CD4-positive, CD25-positive, alpha-beta regulatory T cell (primary cell): ENCODE measurements around the gene MYOM1. TPM values are rescaled to one million over a fixed set of nuclear protein-coding genes. Genes with fewer than 3 reads are reported as not detected.

Source experiments
- ATAC-seq, 2 donors: fragments of 150-1000 bp; cut with Tn5 transposase; one replicate each; pipeline ENCODE4 v1.10.0; 2021; ENCODE audit warnings: low read depth in 2 of 2, moderate number of reproducible peaks in 2 of 2, moderate library complexity in 1 of 2
- DNase-seq, 3 donors: peaks; one replicate each; pipeline versions ENCODE4 v3.0.0 to v3.0.0-alpha.2; 2012 to 2022; ENCODE audit warnings: mixed read lengths in 1 of 3
- H3K27ac ChIP-seq: one replicate; pipeline ENCODE4 v1.7.0; 2013; ENCODE audit warnings: mild to moderate bottlenecking, low read length; ENCODE audit not compliant: insufficient read depth, poor library complexity, severe bottlenecking
- H3K27me3 ChIP-seq: one replicate; pipeline ENCODE4 v1.7.0; 2013; ENCODE audit warnings: low read length; ENCODE audit not compliant: control insufficient read depth, insufficient read depth
- H3K36me3 ChIP-seq: one replicate; pipeline ENCODE4 v1.7.0; 2013; ENCODE audit warnings: mild to moderate bottlenecking, low read length, moderate library complexity; ENCODE audit not compliant: control insufficient read depth, insufficient read depth
- H3K4me1 ChIP-seq: 2 replicates; pipeline ENCODE4 v1.7.0; 2013; ENCODE audit warnings: mild to moderate bottlenecking, low read length; ENCODE audit not compliant: insufficient read depth, control insufficient read depth, poor library complexity, severe bottlenecking
- H3K4me3 ChIP-seq: one replicate; pipeline ENCODE4 v1.7.0; 2013; ENCODE audit warnings: low read depth, mild to moderate bottlenecking, low read length, moderate library complexity
- H3K9me3 ChIP-seq, 2 experiments: 1 replicate in 1 of 2; 2 replicates in 1 of 2; pipeline ENCODE4 v1.7.0; 2013; ENCODE audit warnings: low read length in 2 of 2, mild to moderate bottlenecking in 1 of 2, moderate library complexity in 1 of 2; ENCODE audit not compliant: control insufficient read depth in 2 of 2
- H3K27ac Mint-ChIP-seq, 3 donors: one replicate each; pipeline ENCODE4 v1.8.0; 2020 to 2022; ENCODE audit warnings: mild to moderate bottlenecking in 3 of 3, mixed read lengths in 3 of 3, moderate library complexity in 2 of 3
- H3K27me3 Mint-ChIP-seq: one replicate; pipeline ENCODE4 v1.8.0; 2022; ENCODE audit warnings: mild to moderate bottlenecking, mixed read lengths
- H3K36me3 Mint-ChIP-seq: one replicate; pipeline ENCODE4 v1.8.0; 2020; ENCODE audit warnings: mixed read lengths
- H3K4me1 Mint-ChIP-seq, 4 donors: one replicate each; pipeline ENCODE4 v1.8.0; 2020 to 2022; ENCODE audit warnings: mixed read lengths in 4 of 4, mild to moderate bottlenecking in 1 of 4
- H3K4me3 Mint-ChIP-seq, 4 donors: one replicate each; pipeline ENCODE4 v1.8.0; 2020 to 2022; ENCODE audit warnings: mild to moderate bottlenecking in 4 of 4, mixed read lengths in 4 of 4, moderate library complexity in 3 of 4
- H3K9me3 Mint-ChIP-seq, 7 donors: one replicate each; pipeline ENCODE4 v1.8.0; 2020 to 2022; ENCODE audit warnings: mixed read lengths in 7 of 7, mild to moderate bottlenecking in 3 of 7, moderate library complexity in 2 of 7
- polyA plus RNA-seq, 4 donors: library from polyadenylated mRNA; unstranded; fragments of 300-500 nt; fragmentation: Illumina TruSeq; gene quantifications; one replicate each; pipeline ENCODE4 v1.2.3, GENCODE V29; 2021
- total RNA-seq: library from RNA; stranded (reverse); gene quantifications from one replicate; pipeline ENCODE4 v1.2.3, GENCODE V29; 2022

Gene MYOM1
- total and polyA plus RNA-seq, 5 donors from 2014 or later = 0.03 to 1.4 (median 0.49) TPM

DNA sequence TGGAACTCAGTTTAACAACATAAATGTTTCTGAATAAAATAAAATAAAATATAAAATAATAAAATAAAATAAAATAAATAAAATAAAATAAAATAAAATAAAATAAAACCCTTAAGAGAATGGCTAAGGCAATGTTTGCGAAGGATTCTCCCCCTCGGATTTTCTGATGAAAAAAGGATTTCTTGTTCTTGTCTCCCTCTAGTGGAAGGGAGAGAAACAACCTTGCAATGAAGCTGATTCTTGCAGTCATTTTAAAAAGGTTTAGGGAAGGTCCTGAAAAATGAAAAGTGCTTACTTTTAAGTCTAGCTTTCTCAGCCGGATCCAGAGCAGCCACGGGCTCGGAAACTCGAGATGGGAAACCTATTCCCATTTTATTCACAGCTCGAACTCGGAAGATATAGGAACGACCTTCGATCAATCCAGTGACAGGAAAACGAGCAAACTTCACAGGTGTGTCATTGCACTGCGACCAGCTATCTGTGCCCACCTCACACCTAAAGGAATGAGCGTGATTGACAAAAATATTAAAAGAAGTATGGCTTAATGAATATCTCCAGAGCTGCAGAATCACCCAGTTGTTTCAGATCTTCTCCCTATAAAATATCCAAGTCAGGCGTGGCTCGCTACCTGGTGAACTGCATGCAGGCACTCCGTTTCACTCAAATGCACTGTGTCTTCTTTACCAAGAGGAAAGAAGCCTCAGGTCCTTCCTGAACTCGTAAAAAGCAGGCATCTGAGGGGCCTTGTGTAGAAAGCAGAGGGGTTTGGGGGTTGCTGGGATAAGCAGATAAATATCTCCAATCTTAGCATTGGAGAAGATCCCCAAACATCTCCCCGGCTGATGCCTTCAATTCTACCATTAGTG, 68.1 kb downstream of the MYOM1 start:
- no peaks in the 10 kb centered on the region for H3K36me3 ChIP-seq
- ATAC-seq (no peak), DNase-seq (peak in 2 of 3 donors; percentile 33 to 37)
- H3K27ac Mint-ChIP-seq = no peak overlapping the region
- H3K4me3 ChIP-seq = no peak overlapping the region
- no peak overlapping the region for H3K27ac ChIP-seq
- H3K4me1 ChIP-seq = no peaks in the 10 kb centered on the region
- no peaks in the 10 kb centered on the region for H3K9me3 ChIP-seq
- H3K27me3 ChIP-seq = no peaks in the 10 kb centered on the region
- no peak overlapping the region for H3K4me3 Mint-ChIP-seq
- H3K27me3 Mint-ChIP-seq = peaks cover 25% of the 10 kb centered on the region
- no peaks in the 10 kb centered on the region for H3K9me3 Mint-ChIP-seq
- no peaks in the 10 kb centered on the region for H3K4me1 Mint-ChIP-seq
- H3K36me3 Mint-ChIP-seq = no peaks in the 10 kb centered on the region

DNA sequence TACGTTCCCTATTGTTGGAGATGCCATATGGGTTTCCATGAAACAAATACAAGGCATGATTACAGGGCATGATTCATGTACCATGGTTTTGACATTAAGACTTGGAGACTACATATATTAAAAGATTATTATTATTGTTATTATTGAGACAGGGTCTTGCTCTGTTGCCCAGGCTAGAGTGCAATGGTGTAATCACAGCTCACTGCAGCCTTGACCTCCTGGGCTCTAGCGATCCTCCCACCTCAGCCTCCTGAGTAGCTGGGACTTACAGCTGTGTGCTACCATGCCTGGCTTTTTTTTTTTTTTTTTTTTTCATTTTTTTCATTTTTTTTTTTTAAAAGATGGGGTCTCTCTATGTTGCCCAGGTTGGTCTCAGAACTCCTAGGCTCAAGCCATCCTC, 69.1 kb downstream of the MYOM1 start:
- no peaks in the 10 kb centered on the region for H3K27me3 ChIP-seq
- no peak for DNase-seq
- H3K4me3 ChIP-seq = no peak overlapping the region
- H3K4me1 ChIP-seq = no peaks in the 10 kb centered on the region
- Mint-ChIP-seq H3K27me3 (peaks cover 23% of the 10 kb centered on the region), H3K36me3 (no peaks in the 10 kb centered on the region), H3K4me1 (no peaks in the 10 kb centered on the region), H3K27ac (no peak overlapping the region), H3K9me3 (no peaks in the 10 kb centered on the region), H3K4me3 (no peak overlapping the region)
- no peaks in the 10 kb centered on the region for H3K36me3 ChIP-seq
- no peaks in the 10 kb centered on the region for H3K9me3 ChIP-seq
- ATAC-seq = no peak
- no peak overlapping the region for H3K27ac ChIP-seq

- Mint-ChIP-seq H3K4me3 (no peak overlapping the region), H3K9me3 (no peaks in the 10 kb centered on the region), H3K4me1 (no peaks in the 10 kb centered on the region), H3K27me3 (peaks cover 19% of the 10 kb centered on the region), H3K27ac (no peak overlapping the region), H3K36me3 (no peaks in the 10 kb centered on the region)
- Histone ChIP-seq H3K9me3 (no peaks in the 10 kb centered on the region), H3K27ac (no peak overlapping the region), H3K4me1 (no peaks in the 10 kb centered on the region), H3K36me3 (no peaks in the 10 kb centered on the region), H3K4me3 (no peak overlapping the region), H3K27me3 (no peaks in the 10 kb centered on the region)
- peak in 1 of 3 donors; percentile 22 for DNase-seq
- peak in 1 of 2 donors; percentile 25 for ATAC-seq
These were observed 69.5 kb downstream of the MYOM1 start for GRCh38 chr18:3150274-3150673.

- H3K27me3 ChIP-seq = no peaks in the 10 kb centered on the region
- Mint-ChIP-seq H3K4me1 (no peaks in the 10 kb centered on the region), H3K36me3 (no peaks in the 10 kb centered on the region), H3K27ac (no peak overlapping the region), H3K9me3 (peaks cover 0 to under 1% (median 0%) of the 10 kb centered on the region in 7 donors), H3K4me3 (no peak overlapping the region), H3K27me3 (peaks cover 21% of the 10 kb centered on the region)
- H3K36me3 ChIP-seq = no peaks in the 10 kb centered on the region
- H3K4me3 ChIP-seq = no peak overlapping the region
- H3K4me1 ChIP-seq = no peaks in the 10 kb centered on the region
- ATAC-seq (no peak), DNase-seq (no peak)
- no peak overlapping the region for H3K27ac ChIP-seq
- no peaks in the 10 kb centered on the region for H3K9me3 ChIP-seq
These were observed 70.7 kb downstream of the MYOM1 start for GRCh38 chr18:3148930-3149535.

DNA sequence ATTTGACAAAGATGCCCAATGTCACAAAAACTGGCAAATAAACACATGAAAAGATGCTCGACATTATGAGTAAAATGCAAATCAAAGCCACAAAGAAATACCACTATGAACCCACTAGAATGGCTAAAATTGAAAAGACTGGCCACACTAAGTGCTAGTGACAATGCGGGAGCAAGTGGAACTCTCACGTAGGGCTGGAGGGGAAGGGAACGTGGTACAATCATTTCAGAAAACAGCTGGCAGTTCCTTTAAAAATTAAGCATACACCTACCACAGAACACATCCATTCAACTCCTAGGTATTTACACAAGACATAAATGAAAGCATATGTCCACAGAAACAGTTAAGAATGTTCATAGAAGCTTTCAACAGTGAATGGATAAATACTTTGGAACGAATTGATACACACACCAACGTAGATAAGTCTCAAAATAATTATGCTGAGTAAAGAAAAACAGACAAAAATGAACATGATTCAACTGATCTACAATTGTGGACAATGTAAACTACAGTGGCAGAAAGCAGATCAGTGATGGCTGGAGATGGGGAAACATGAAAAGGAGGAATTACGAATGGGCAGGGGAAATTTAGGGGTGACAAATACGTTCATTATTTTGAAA, 71.7 kb downstream of the MYOM1 start:
- H3K27me3 Mint-ChIP-seq = peaks cover 24% of the 10 kb centered on the region
- H3K36me3 Mint-ChIP-seq = no peaks in the 10 kb centered on the region
- no peaks in the 10 kb centered on the region for H3K36me3 ChIP-seq
- no peaks in the 10 kb centered on the region for H3K27me3 ChIP-seq
- H3K27ac ChIP-seq = no peak overlapping the region
- H3K9me3 Mint-ChIP-seq = peaks cover 0 to 3% (median 0%) of the 10 kb centered on the region in 7 donors
- no peaks in the 10 kb centered on the region for H3K4me1 Mint-ChIP-seq
- H3K27ac Mint-ChIP-seq = no peak overlapping the region
- H3K9me3 ChIP-seq = peaks cover 0 to 4% of the 10 kb centered on the region in 2 experiments
- no peak overlapping the region for H3K4me3 Mint-ChIP-seq
- no peaks in the 10 kb centered on the region for H3K4me1 ChIP-seq
- H3K4me3 ChIP-seq = no peak overlapping the region
- DNase-seq = no peak
- ATAC-seq = no peak

DNA sequence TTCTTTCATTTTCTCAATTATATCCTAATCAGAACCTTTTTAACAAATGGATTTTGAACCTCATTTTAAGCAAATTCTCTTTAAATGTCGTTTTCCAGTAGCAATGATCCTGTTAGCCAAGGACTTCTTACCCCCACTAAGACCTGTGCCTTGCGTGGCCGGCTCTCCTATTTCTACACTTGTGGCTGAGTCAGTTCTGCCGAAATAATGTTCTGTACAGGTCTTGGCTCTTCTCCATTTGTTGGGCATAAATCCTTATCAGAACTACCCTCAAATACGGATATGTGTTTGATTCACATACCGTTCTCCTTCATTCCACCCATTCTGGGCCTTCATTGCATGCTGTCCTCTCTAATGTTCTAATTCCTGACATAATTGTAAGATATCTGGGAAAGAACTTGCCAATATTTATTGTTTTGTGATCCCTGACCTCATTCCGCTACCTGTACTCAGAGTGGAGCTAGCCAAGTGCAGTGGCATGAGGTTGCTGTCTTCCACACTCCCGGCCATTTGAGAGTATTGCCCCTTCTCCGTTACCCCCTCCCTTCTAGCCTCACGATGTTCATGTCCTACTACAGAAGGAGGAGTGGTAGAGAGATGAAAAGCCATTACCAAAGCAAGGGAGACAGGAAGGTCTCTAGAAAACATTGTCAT, 78.7 kb downstream of the MYOM1 start:
- ATAC-seq = no peak
- Histone ChIP-seq H3K36me3 (no peaks in the 10 kb centered on the region), H3K27ac (no peak overlapping the region), H3K4me1 (no peaks in the 10 kb centered on the region), H3K9me3 (peaks cover 6 to 10% of the 10 kb centered on the region in 2 experiments), H3K4me3 (no peak overlapping the region), H3K27me3 (no peaks in the 10 kb centered on the region)
- peaks cover 34% of the 10 kb centered on the region for H3K27me3 Mint-ChIP-seq
- H3K36me3 Mint-ChIP-seq = peaks cover 8% of the 10 kb centered on the region
- peaks cover 0 to 9% (median 1%) of the 10 kb centered on the region in 7 donors for H3K9me3 Mint-ChIP-seq
- no peak overlapping the region for H3K4me3 Mint-ChIP-seq
- no peak overlapping the region for H3K27ac Mint-ChIP-seq
- H3K4me1 Mint-ChIP-seq = no peaks in the 10 kb centered on the region
- DNase-seq = no peak

DNA sequence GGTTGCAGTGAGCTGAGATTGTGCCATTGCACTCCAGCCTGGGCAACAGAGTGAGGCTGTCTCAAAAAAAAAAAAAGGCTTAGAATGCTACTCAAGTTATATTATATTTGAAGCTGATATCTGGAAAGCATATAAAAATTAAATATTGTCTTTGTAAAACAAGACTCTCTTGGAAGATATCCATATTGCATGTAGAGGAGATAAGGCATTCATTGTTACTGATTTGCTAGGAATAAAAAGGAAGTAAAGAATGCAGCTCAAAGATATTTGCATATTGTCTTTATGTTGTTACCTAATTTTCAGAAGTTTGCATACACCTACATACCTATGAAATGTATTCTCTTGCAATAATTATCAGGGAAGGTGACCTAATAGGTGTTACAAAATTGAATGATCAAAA, 79.4 kb downstream of the MYOM1 start:
- H3K36me3 Mint-ChIP-seq = peaks cover 10% of the 10 kb centered on the region
- Histone ChIP-seq H3K27me3 (no peaks in the 10 kb centered on the region), H3K27ac (no peak overlapping the region), H3K4me1 (no peaks in the 10 kb centered on the region), H3K4me3 (no peak overlapping the region), H3K36me3 (no peaks in the 10 kb centered on the region), H3K9me3 (peaks cover 6 to 10% of the 10 kb centered on the region in 2 experiments)
- no peaks in the 10 kb centered on the region for H3K4me1 Mint-ChIP-seq
- no peak for DNase-seq
- no peak for ATAC-seq
- H3K27ac Mint-ChIP-seq = no peak overlapping the region
- peaks cover 0 to 9% (median 1%) of the 10 kb centered on the region in 7 donors for H3K9me3 Mint-ChIP-seq
- H3K4me3 Mint-ChIP-seq = no peak overlapping the region
- peaks cover 34% of the 10 kb centered on the region for H3K27me3 Mint-ChIP-seq
